Progenitor cell of endocrine pancreas (in vitro differentiated cells): ENCODE measurements around the gene PRDM13. TPM values are rescaled to one million over a fixed set of nuclear protein-coding genes. Genes with fewer than 3 reads are reported as not detected.
"Not testable (repeated sequence)": the region's sequence is repeated elsewhere in the genome, so short reads cannot be mapped to it uniquely, and the experiment has no call there.

ENCODE experiments used
- DNase-seq: peaks from one replicate; pipeline ENCODE4 v3.0.0; 2021; ENCODE audit warnings: low spot score; ENCODE audit not compliant: unreplicated experiment
- H3K27ac Mint-ChIP-seq: 2 replicates; pipeline ENCODE4 v1.8.0; 2021; ENCODE audit warnings: mild to moderate bottlenecking, moderate library complexity, mixed read lengths
- H3K27me3 Mint-ChIP-seq: 2 replicates; pipeline ENCODE4 v1.8.0; 2021; ENCODE audit warnings: mixed read lengths
- H3K36me3 Mint-ChIP-seq: 2 replicates; pipeline ENCODE4 v1.8.0; 2022; ENCODE audit warnings: mixed read lengths; ENCODE audit not compliant: insufficient read depth
- H3K4me1 Mint-ChIP-seq: 2 replicates; pipeline ENCODE4 v1.8.0; 2021; ENCODE audit warnings: low read depth, mixed read lengths
- H3K4me3 Mint-ChIP-seq: 2 replicates; pipeline ENCODE4 v1.8.0; 2021; ENCODE audit warnings: low read depth, mild to moderate bottlenecking, moderate library complexity, mixed read lengths
- H3K9me3 Mint-ChIP-seq: 2 replicates; pipeline ENCODE4 v1.8.0; 2021; ENCODE audit warnings: low read depth, mixed read lengths
- CTCF ChIP-seq: fragments of 200-600 bp; sonication (generic); IDR thresholded peaks from one replicate; pipeline ENCODE4 v1.5.0; 2021; ENCODE audit warnings: antibody characterized with exemption, mild to moderate bottlenecking; ENCODE audit not compliant: unreplicated experiment
- total RNA-seq: library from RNA; stranded (reverse); gene quantifications from 2 replicates; pipeline ENCODE4 v1.2.1, GENCODE V29; 2021

The PRDM13 gene
- total RNA-seq, 1 donor from 2014 or later = not detected

GRCh38 chr6:99589290-99589672, 17.4 kb upstream of the PRDM13 start:
- Mint-ChIP-seq H3K4me1 (peaks cover 6% of the 10 kb centered on the region), H3K27ac (no peak overlapping the region), H3K9me3 (no peaks in the 10 kb centered on the region), H3K4me3 (peak overlapping the region; percentile 73), H3K36me3 (no peaks in the 10 kb centered on the region), H3K27me3 (peaks cover 88% of the 10 kb centered on the region)
- TF ChIP-seq CTCF = no peak
- DNase-seq = no peak

- peaks cover 6% of the 10 kb centered on the region for H3K4me1 Mint-ChIP-seq
- TF ChIP-seq CTCF = no peak
- H3K27ac Mint-ChIP-seq = no peak overlapping the region
- H3K9me3 Mint-ChIP-seq = no peaks in the 10 kb centered on the region
- H3K27me3 Mint-ChIP-seq = peaks cover 88% of the 10 kb centered on the region
- no peaks in the 10 kb centered on the region for H3K36me3 Mint-ChIP-seq
- no peak overlapping the region for H3K4me3 Mint-ChIP-seq
- no peak for DNase-seq
Measured at GRCh38 chr6:99589907-99590493, 16.6 kb upstream of the PRDM13 start.

GRCh38 chr6:99590728-99591672, 15.6 kb upstream of the PRDM13 start:
- H3K36me3 Mint-ChIP-seq = peaks cover 1% of the 10 kb centered on the region
- H3K27ac Mint-ChIP-seq = no peak overlapping the region
- TF ChIP-seq CTCF = no peak
- H3K27me3 Mint-ChIP-seq = peaks cover 87% of the 10 kb centered on the region
- H3K4me3 Mint-ChIP-seq = no peak overlapping the region
- H3K9me3 Mint-ChIP-seq = no peaks in the 10 kb centered on the region
- no peak for DNase-seq
- peaks cover 6% of the 10 kb centered on the region for H3K4me1 Mint-ChIP-seq

- Mint-ChIP-seq H3K27ac (no peak overlapping the region), H3K9me3 (no peaks in the 10 kb centered on the region), H3K27me3 (peaks cover 91% of the 10 kb centered on the region), H3K4me1 (peaks cover 6% of the 10 kb centered on the region), H3K36me3 (peaks cover 1% of the 10 kb centered on the region), H3K4me3 (no peak overlapping the region)
- DNase-seq = no peak
- TF ChIP-seq CTCF = no peak
Measured at GRCh38 chr6:99591673-99592364, 14.8 kb upstream of the PRDM13 start.

- Mint-ChIP-seq H3K27me3 (peaks cover 95% of the 10 kb centered on the region), H3K4me3 (no peak overlapping the region), H3K9me3 (no peaks in the 10 kb centered on the region), H3K27ac (no peak overlapping the region), H3K4me1 (peaks cover 6% of the 10 kb centered on the region), H3K36me3 (peaks cover 1% of the 10 kb centered on the region)
- no peak for DNase-seq
- no peak for TF ChIP-seq CTCF
Measured at GRCh38 chr6:99592900-99593299, 13.7 kb upstream of the PRDM13 start.

GRCh38 chr6:99594696-99595095, 11.9 kb upstream of the PRDM13 start:
- not testable (repeated sequence) for H3K36me3 Mint-ChIP-seq, H3K9me3 Mint-ChIP-seq, DNase-seq, H3K27ac Mint-ChIP-seq, H3K4me1 Mint-ChIP-seq, H3K4me3 Mint-ChIP-seq
- H3K27me3 Mint-ChIP-seq = peaks cover 96% of the 10 kb centered on the region
